SW 1271 (cell line): ENCODE data around the gene IL23R.

Experiments used
- DNase-seq, 2 experiments: peaks; one replicate each; lab custom pipeline; 2025; lab: John Stamatoyannopoulos, UW

IL23R gene

GRCh38 chr1:67148516-67149178 lies 17.6 kb upstream of the IL23R start:
- no peak for DNase-seq

- peak; percentile 10 to 59 for DNase-seq
These were observed 17.0 kb upstream of the IL23R start for GRCh38 chr1:67149179-67149770.

- DNase-seq = no peak
These were observed 15.3 kb upstream of the IL23R start for GRCh38 chr1:67150931-67151330.

GRCh38 chr1:67158401-67158800 lies 7.9 kb upstream of the IL23R start:
- no peak for DNase-seq

GRCh38 chr1:67159233-67159632 lies 7.0 kb upstream of the IL23R start:
- DNase-seq = no peak

GRCh38 chr1:67162954-67163353 lies 3.3 kb upstream of the IL23R start:
- DNase-seq = peak; percentile 0 to 10

- no peak for DNase-seq
These were observed 699 bp upstream of the IL23R start for GRCh38 chr1:67165468-67166041.

- DNase-seq = no peak
These were observed 3.2 kb downstream of the IL23R start for GRCh38 chr1:67169496-67169895.

- DNase-seq = no peak
These were observed 3.7 kb downstream of the IL23R start for GRCh38 chr1:67169932-67170331.

- DNase-seq = no peak
These were observed 4.7 kb downstream of the IL23R start for GRCh38 chr1:67170751-67171573.

GRCh38 chr1:67171574-67171955 lies 5.3 kb downstream of the IL23R start:
- DNase-seq = no peak

GRCh38 chr1:67171978-67172377 lies 5.7 kb downstream of the IL23R start:
- DNase-seq = no peak

GRCh38 chr1:67173988-67174387 lies 7.7 kb downstream of the IL23R start:
- no peak for DNase-seq

- DNase-seq = no peak
These were observed 8.5 kb downstream of the IL23R start for GRCh38 chr1:67174716-67175284.

- no peak for DNase-seq
These were observed 9.4 kb downstream of the IL23R start for GRCh38 chr1:67175530-67176087.

- no peak for DNase-seq
These were observed 18.7 kb downstream of the IL23R start for GRCh38 chr1:67184838-67185421.

- DNase-seq = no peak
These were observed 21.9 kb downstream of the IL23R start for GRCh38 chr1:67188137-67188536.

- DNase-seq = no peak
These were observed 23.7 kb downstream of the IL23R start for GRCh38 chr1:67189953-67190352.

GRCh38 chr1:67190410-67190809 lies 24.2 kb downstream of the IL23R start:
- no peak for DNase-seq

GRCh38 chr1:67190942-67191341 lies 24.7 kb downstream of the IL23R start:
- no peak for DNase-seq

- DNase-seq = no peak
These were observed 25.6 kb downstream of the IL23R start for GRCh38 chr1:67191668-67192520.
